Pancreas (tissue), 10 donors: ENCODE measurements around the gene PEAR1. TPM values are rescaled to one million over a fixed set of nuclear protein-coding genes. Genes with fewer than 3 reads are reported as not detected.

Experiments
- ATAC-seq, 4 donors: fragments of 200-7000 bp; cut with Tn5 transposase; one replicate each; pipeline versions ENCODE4 v1.8.0 to v1.9.1; 2020; ENCODE audit warnings: mild to moderate bottlenecking in 4 of 4, moderate library complexity in 4 of 4
- DNase-seq, 6 donors: peaks; one replicate each; pipeline ENCODE4 v3.0.0-alpha.2; 2020
- FAIRE-seq: peaks from 2 replicates; lab custom pipeline; 2012; peaks lifted over from hg19 to GRCh38; lab: Jason Lieb, UNC
- H3K27ac ChIP-seq, 4 donors: fragments of 200-600 bp; sonication (generic); 1 replicate in 3 of 4; 2 replicates in 1 of 4; pipeline versions ENCODE4 v1.5.0 to v1.8.0; 2020
- H3K27me3 ChIP-seq, 4 donors: fragments of 200-600 bp; one replicate each; pipeline ENCODE4 v1.8.0; 2021
- H3K36me3 ChIP-seq, 3 donors: fragments of 200-600 bp; sonication (generic) in 1 of 3; one replicate each; pipeline versions ENCODE4 v1.5.0 to v1.8.0; 2020 to 2021
- H3K4me1 ChIP-seq, 3 donors: fragments of 200-600 bp; one replicate each; pipeline ENCODE4 v1.8.0; 2021
- H3K4me3 ChIP-seq, 4 donors: fragments of 200-600 bp; sonication (generic) in 2 of 4; one replicate each; pipeline versions ENCODE4 v1.5.0 to v1.8.0; 2020 to 2021
- H3K9me3 ChIP-seq, 4 donors: fragments of 200-600 bp; one replicate each; pipeline ENCODE4 v1.8.0; 2021
- CTCF ChIP-seq, 4 donors: fragments of 200-600 bp; sonication (generic) in 3 of 4; IDR thresholded peaks; one replicate each; pipeline versions ENCODE4 v1.5.0 to v1.8.0; 2021; ENCODE audit warnings: antibody characterized with exemption in 4 of 4
- WGBS, 2 donors: extraction: QIAGEN DNeasy Blood & Tissue Kit; methylation state at CpG; one replicate each; pipeline ENCODE4 v1.1.7; 2013; 5-methylcytosine and 5-hydroxymethylcytosine counted together
- intact Hi-C, 3 donors: fragments of 100-400 bp; cut with DNase I; formaldehyde crosslinking; loops; one replicate each; pipeline versions ENCODE4 v1.11.1 to v1.14.2; 2022
- polyA plus RNA-seq, 2 donors: library from polyadenylated mRNA; stranded (reverse); fragments of 200-250 nt; gene quantifications; one replicate each; pipeline ENCODE4 v1.2.3, GENCODE V29; 2013
- total RNA-seq, 6 donors: library from RNA; stranded (reverse); fragmentation: NEBNext Ultra II Directional in 4 of 6; extraction: Animal tissue kit (Norgen Biotek cat#: 25700) in 4 of 6; gene quantifications; one replicate each; pipeline versions ENCODE4 v1.2.1 to v1.2.4, GENCODE V29; 2021 to 2023
- donor health status: healthy with polysubstance abuse.
- donor health status: DM: no; HTN: no; CAD: no; lungs with moderate emphysema.
- donor health status: DM: no; HTN: no; CAD: no.
- donor health status: control.
- donor health status: control.
- donor health status: Bipolar disorder and iron deficiency.
- donor health status: DM: yes; HTN: yes; CAD: no.
- donor health status: DM: no; HTN: no; CAD: no.
- donor health status: DM: no; HTN: no; CAD: no.
- donor health status: DM: yes; HTN: yes; CAD: no.

Gene PEAR1
- total and polyA plus RNA-seq, 8 donors = 1.7 to 7.1 (median 3.4) TPM

- Histone ChIP-seq H3K27me3 (peaks cover 0 to 7% (median 3%) of the 10 kb centered on the region in 4 donors), H3K4me3 (peak within 1 kb of the TSS in 1 of 4 donors; percentile 18), H3K27ac (no peak within 1 kb of the TSS), H3K4me1 (peaks cover 0 to 13% (median 0%) of the 10 kb centered on the region in 3 donors), H3K36me3 (no peaks in the 10 kb centered on the region), H3K9me3 (no peaks in the 10 kb centered on the region)
- WGBS, 2 donors = 8 to 9% methylated on average over 66 to 71 of the region's 71 CpGs
- TF ChIP-seq CTCF (IDR thresholded peaks at IDR 0.05) = peak; percentile 75 to 83 (median 80)
- intact Hi-C loops = no loop called here
- no peak for FAIRE-seq
- DNase-seq = peak; percentile 66 to 93 (median 78)
- peak; percentile 85 to 99 (median 93) for ATAC-seq
These were observed 26.9 kb downstream of the PEAR1 start, which contains the start of gene LRRC71 for GRCh38 chr1:156920233-156921052. LRRC71 (plus strand) TSS chr1:156920632; CDS start chr1:156920804, 172 bp downstream.

GRCh38 chr1:156921053-156921529 lies 27.6 kb downstream of the PEAR1 start:
- no peak overlapping the region for H3K4me3 ChIP-seq
- intact Hi-C loops = no loop called here

GRCh38 chr1:156922986-156923669 lies 29.6 kb downstream of the PEAR1 start:
- FAIRE-seq = no peak
- TF ChIP-seq CTCF (IDR thresholded peaks at IDR 0.05) = no peak

More at GRCh38 chr1:156921053-156921529, 27.6 kb downstream of the PEAR1 start:
- no peak overlapping the region for H3K27ac ChIP-seq
- 63 to 68% methylated on average over 7 of the region's 7 CpGs for WGBS, 2 donors
- FAIRE-seq (no peak), DNase-seq (peak in 1 of 6 donors; percentile 2), ATAC-seq (no peak)
- no peak for TF ChIP-seq CTCF (IDR thresholded peaks at IDR 0.05)
- no peaks in the 10 kb centered on the region for H3K9me3 ChIP-seq
- peaks cover 0 to 13% (median 0%) of the 10 kb centered on the region in 3 donors for H3K4me1 ChIP-seq
- peaks cover 0 to 8% (median 3%) of the 10 kb centered on the region in 4 donors for H3K27me3 ChIP-seq
- H3K36me3 ChIP-seq = no peaks in the 10 kb centered on the region

GRCh38 chr1:156923670-156924477 lies 30.4 kb downstream of the PEAR1 start:
- H3K27me3 ChIP-seq = peaks cover 0 to 8% (median 3%) of the 10 kb centered on the region in 4 donors
- no peak for TF ChIP-seq CTCF (IDR thresholded peaks at IDR 0.05)
- ATAC-seq = no peak
- peak in 1 of 6 donors; percentile 77 for DNase-seq
- WGBS, 2 donors = 4% methylated on average over 53 to 64 of the region's 64 CpGs
- intact Hi-C loops = no loop called here
- peaks cover 0 to 13% (median 0%) of the 10 kb centered on the region in 3 donors for H3K4me1 ChIP-seq
- H3K36me3 ChIP-seq = no peaks in the 10 kb centered on the region
- no peaks in the 10 kb centered on the region for H3K9me3 ChIP-seq
- no peak for FAIRE-seq
- H3K27ac ChIP-seq = no peak overlapping the region
- peak overlapping the region in 2 of 4 donors; percentile 17 to 30 for H3K4me3 ChIP-seq

More at GRCh38 chr1:156922986-156923669, 29.6 kb downstream of the PEAR1 start:
- Histone ChIP-seq H3K4me1 (peaks cover 0 to 13% (median 0%) of the 10 kb centered on the region in 3 donors), H3K9me3 (no peaks in the 10 kb centered on the region), H3K36me3 (no peaks in the 10 kb centered on the region), H3K27me3 (peaks cover 0 to 8% (median 3%) of the 10 kb centered on the region in 4 donors), H3K27ac (no peak overlapping the region), H3K4me3 (no peak overlapping the region)
- intact Hi-C loops = no loop called here
- no peak for ATAC-seq
- DNase-seq = peak in 1 of 6 donors; percentile 55
- WGBS, 2 donors = 15 to 17% methylated on average over 11 of the region's 11 CpGs
